HUDEP-2 (cell line): Measurements from ENCODE around the gene PRCP.
"Not testable (repeated sequence)": the region's sequence is repeated elsewhere in the genome, so short reads cannot be mapped to it uniquely, and the experiment has no call there.

ENCODE experiments used
- DNase-seq, 76 experiments: peaks; one replicate each; lab custom pipeline; 2025; ENCODE audit not compliant: unreplicated experiment in 76 of 76; lab: John Stamatoyannopoulos, UW

The PRCP gene

GRCh38 chr11:82873919-82874333 lies 26.3 kb downstream of the PRCP start:
- DNase-seq: no peak

DNA sequence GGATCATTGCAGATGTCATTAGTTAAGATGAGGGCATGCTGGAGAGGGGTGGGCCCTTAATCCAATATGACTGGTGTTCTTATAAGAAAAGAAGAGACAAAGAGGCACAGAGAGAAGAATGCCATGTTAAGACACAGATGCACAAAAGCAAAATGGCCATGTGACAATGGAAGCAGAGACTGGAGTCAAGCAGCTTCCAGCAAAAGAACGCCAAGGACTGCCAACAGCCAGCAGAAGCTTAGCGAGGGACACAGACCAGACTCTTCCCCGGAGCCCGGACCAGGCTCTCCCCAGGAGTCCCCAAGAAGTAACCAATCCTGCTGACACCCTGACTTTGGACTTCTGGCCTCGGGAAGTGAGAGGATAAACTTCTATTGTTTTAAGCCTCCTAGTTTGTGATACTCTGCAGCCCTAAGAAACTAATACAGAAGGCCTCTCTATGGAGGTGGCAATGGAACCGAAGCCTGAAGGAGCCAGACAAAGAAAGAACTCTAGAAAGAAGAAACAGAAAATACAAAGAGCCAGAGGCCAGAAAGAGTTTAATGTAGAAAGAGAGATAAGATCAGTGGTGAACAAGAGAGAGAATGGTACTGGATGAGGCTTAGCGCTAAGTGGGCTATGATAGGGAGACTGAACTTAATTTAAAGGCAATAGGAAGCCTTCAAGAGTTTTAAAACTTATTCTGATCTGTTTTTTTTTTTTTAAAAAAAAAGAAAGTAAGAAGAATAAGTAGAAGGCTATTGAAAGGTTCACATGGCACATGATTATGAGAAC lies 27.7 kb downstream of the PRCP start:
- DNase-seq: no peak

GRCh38 chr11:82871646-82872045 lies 28.6 kb downstream of the PRCP start:
- no peak for DNase-seq

- DNase-seq: no peak
Observed at GRCh38 chr11:82869657-82870056, 30.6 kb downstream of the PRCP start.

DNA sequence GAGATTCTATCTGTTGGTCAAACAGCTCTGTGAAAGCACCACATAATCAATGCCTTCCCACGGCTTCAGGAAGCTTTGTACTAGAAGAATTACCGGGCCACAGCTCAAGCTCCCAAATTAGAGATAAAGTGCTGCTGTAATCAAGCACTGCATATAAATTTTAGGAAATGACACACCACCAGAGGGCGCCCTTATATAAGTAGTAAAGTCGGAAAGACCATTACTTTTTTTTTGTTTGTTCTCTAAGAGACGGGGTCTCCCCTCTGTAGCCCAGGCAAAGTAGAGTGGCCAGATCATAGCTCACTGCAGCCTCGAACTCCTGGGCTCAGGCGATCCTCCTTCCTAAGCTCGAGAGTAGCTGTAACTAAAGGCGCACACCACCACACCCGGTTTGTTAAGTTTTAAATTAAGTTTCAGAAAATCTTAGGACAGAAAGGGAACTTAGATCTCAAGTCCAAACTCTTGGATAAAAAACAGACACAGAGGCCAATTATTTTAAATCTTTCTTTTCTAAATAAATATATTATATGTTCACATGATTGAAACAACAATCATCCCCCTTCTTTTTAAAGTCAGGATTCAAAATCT lies 32.6 kb downstream of the PRCP start:
- peak in 61 of 76 experiments; percentile 4 to 81 (median 45) for DNase-seq

- no peak for DNase-seq
Observed at GRCh38 chr11:82865841-82866240, 34.4 kb downstream of the PRCP start.

GRCh38 chr11:82864268-82864667 lies 36.0 kb downstream of the PRCP start:
- DNase-seq: peak in 60 of 76 experiments; percentile 4 to 77 (median 32)

DNA sequence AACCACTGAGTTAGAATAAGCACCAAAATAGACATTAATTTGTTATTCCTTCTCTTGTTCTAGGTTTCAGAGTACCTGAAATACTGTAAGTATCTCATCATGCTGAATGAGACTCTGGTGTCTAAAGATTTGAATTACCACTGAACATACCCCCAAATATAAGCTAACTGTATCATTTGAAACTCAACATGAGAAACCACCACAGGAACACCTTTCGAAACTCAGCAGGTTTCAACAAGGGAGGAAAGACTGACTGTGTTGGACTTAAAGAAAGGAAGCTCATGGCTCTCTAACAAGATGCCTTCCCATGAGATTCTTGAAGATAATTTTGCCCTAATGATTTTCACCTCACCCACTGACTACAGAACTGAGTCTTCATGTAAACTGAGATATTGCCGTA lies 37.0 kb downstream of the PRCP start:
- no peak for DNase-seq

DNA sequence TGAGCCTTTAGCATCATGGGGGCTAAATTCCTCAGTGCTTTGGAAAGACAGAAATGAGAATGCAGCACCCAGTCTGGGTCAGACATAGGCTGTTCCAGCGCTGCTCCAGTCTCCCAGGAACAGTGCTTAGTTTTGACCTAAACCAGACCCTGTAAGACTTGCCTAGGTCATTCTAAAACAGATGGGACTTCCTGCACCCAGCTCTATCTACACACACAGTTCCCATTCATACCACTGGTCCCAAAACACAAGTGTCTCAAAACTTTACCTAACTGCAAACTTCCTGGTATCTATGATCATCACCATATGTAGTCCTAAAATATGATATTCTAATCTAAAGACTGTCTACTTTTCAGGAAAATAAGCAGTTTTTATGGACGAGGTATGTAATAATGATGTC lies 37.9 kb downstream of the PRCP start:
- no peak for DNase-seq

DNA sequence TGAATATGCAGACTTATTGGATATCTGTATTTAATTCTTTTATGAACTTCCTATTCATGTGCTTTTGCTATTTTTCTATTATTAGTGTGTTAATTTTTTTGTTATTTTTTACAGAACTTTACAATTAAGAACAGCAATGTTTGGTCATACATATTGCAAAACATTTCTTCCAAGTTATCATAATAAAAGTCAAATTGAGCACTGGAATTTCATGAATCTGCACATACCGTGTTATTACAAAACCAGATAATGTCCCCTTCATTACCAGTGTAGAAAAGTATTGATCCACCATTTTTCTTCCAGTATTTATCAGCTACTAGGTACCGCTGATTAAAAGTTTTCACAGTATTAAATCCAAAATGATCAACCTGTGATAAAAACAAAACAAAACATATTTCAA lies 40.5 kb downstream of the PRCP start:
- DNase-seq: no peak

DNA sequence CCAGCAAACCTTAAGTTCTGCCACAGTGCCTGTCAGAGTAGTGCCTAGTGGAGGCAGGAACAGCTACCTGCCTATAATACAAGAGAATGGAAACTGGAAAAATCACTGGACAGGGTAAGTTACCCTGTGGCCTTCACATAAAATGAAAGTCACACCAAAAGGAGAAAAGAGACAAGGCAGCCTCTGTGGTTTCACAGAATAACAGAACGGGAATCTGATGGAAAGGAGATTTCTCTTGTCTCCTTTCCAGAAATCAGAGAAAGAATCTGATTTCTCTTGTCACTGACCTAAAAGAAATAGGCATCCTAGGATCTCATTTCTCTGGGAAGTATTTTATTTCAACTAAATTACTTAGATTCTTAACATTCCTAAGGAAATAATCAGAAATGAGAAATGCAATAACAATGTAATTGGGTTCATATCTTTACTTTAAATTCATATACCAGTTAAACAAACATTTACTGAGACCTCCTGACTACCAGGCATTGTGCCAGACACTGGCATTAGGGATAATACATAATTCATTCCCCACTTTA lies 41.6 kb downstream of the PRCP start:
- no peak for DNase-seq

GRCh38 chr11:82858133-82858532 lies 42.1 kb downstream of the PRCP start:
- no peak for DNase-seq

DNA sequence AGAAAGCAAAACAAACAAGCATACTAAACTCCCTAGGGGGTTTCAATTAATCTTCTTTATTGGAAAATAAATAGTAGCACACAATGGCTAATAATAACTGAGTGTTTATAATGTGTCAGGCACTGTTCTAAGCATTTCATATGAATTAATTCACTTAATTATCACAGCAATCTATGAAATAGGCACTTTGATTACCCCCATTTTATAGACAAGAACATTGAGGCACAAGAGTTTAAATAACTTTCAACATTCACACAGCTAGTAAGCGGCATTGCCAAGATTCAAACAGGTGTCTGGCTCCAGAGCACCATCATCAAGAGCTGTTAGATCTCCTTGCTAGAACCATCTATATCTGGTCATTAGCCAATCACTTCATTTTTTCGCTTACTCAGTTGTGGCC lies 43.1 kb downstream of the PRCP start:
- no peak for DNase-seq

GRCh38 chr11:82855616-82856015 lies 44.6 kb downstream of the PRCP start:
- DNase-seq: no peak

- DNase-seq: not testable (repeated sequence)
Observed at GRCh38 chr11:82854916-82855315, 45.3 kb downstream of the PRCP start.

- no peak for DNase-seq
Observed at GRCh38 chr11:82854242-82854641, 46.0 kb downstream of the PRCP start.

DNA sequence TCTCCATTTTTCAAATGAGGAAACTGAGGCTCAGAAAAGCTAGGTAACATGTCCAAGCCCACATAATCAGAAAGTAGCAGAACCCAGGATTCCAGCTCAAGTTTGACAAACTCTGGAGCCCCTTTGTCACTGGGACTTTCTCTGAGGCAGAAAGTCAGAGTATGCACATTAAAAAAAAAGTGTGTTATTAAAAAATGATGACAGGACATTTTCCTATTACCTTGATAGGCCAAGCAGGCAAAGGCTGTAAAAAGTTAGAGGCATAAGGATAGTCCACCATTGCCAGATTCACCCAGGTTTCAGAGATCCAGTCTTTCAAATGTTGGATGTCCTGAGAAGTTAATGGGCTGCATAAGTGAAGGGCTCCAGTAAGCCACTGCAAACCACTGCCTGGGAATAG lies 51.4 kb downstream of the PRCP start:
- no peak for DNase-seq

DNA sequence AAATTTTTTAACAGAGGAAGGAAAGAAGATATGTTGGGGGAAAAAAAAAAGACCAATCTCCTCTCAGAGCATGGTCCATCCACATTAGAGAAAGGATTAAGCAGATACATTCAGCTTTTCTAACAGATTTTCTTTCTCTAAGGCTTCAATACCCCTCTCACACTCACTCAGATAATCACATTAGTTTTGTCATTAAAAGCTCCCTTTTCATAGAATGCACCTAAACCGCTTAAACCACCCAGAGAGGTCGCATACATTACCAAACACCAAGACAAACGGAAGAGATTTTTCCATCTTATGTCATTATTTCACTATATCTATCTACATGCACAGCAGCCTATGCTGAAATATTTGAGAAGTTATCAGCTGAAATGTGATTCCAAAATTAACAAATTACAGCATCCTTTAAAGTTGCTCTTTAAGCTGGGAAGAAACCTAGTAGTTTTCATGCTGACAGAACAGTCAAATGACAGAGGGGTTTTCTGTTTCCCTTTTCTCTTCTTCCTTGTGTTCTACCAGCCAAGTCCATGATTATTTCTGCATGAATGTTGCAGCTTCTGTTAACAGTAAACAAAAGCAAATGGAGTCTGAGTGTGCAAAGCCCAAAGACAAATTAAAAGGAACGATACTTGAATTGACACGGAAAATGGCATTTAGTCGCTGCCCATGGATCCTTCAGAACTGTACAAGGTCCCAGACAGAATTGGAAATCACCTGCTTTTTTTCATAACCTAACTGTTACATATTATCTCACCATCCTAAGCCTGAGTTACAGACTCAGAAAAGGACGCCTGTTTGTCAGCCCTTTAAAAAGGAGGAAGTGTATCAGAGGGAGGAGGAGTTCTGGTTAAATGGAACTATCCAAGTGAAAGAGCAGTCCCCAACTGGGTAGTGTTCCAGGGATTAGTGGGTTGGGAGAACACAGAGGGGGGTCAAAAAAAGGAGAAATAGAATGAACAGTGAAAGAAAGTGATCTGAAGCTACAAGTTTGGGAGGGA lies 54.6 kb downstream of the PRCP start:
- DNase-seq: no peak

- DNase-seq: no peak
Observed at GRCh38 chr11:82843057-82843795, 57.0 kb downstream of the PRCP start.

GRCh38 chr11:82842019-82842418 lies 58.2 kb downstream of the PRCP start:
- DNase-seq: no peak
